CD4-positive, alpha-beta T cell (primary cell): Measurements from ENCODE around the gene SNX13. TPM values are rescaled to one million over a fixed set of nuclear protein-coding genes. Genes with fewer than 3 reads are reported as not detected.

ENCODE experiments used
- ATAC-seq: fragments of 200-7000 bp; cut with Tn5 transposase; one replicate; pipeline ENCODE4 v1.10.0; 2022; ENCODE audit warnings: mild to moderate bottlenecking; ENCODE audit not compliant: poor library complexity
- CTCF ChIA-PET: fragments of 350-600 bp; sonication (Branson Sonifier 250); formaldehyde crosslinking; loops from one replicate; lab custom pipeline; 2021; ENCODE audit warnings: antibody characterized with exemption, inconsistent platforms; lab: Charles Lee
- POLR2A ChIA-PET: fragments of 350-600 bp; sonication (Branson Sonifier 250); formaldehyde crosslinking; loops from one replicate; lab custom pipeline; 2021; ENCODE audit warnings: antibody characterized with exemption, inconsistent platforms; lab: Charles Lee
- DNase-seq, 14 experiments: peaks; one replicate each; pipeline ENCODE4 v3.0.0-alpha.2; 2013 to 2020; ENCODE audit warnings: mixed read lengths in 2 of 14
- H3K27ac ChIP-seq, 2 donors: one replicate each; pipeline versions ENCODE4 v1.5.1 to v1.7.0; 2013; ENCODE audit warnings: low read length in 2 of 2, low read depth in 1 of 2, mild to moderate bottlenecking in 1 of 2
- H3K27me3 ChIP-seq, 2 experiments: 1 replicate in 1 of 2; 2 replicates in 1 of 2; pipeline versions ENCODE4 v1.6.1 to v1.7.0; 2013; ENCODE audit warnings: low read length in 2 of 2, control low read depth in 1 of 2, mild to moderate bottlenecking in 1 of 2, moderate library complexity in 1 of 2; ENCODE audit not compliant: insufficient read depth in 2 of 2, control insufficient read depth in 1 of 2
- H3K36me3 ChIP-seq: one replicate; pipeline ENCODE4 v1.6.1; 2013; ENCODE audit warnings: low read length, control low read depth; ENCODE audit not compliant: insufficient read depth
- H3K4me1 ChIP-seq: one replicate; pipeline ENCODE4 v1.6.1; 2013; ENCODE audit warnings: low read length, control low read depth; ENCODE audit not compliant: insufficient read depth
- H3K4me3 ChIP-seq: one replicate; pipeline ENCODE4 v1.5.1; 2013; ENCODE audit warnings: mild to moderate bottlenecking, low read length, moderate library complexity
- H3K9me3 ChIP-seq, 2 experiments: 1 replicate in 1 of 2; 2 replicates in 1 of 2; pipeline versions ENCODE4 v1.6.1 to v1.7.0; 2013; ENCODE audit warnings: low read length in 2 of 2, mild to moderate bottlenecking in 2 of 2, control low read depth in 1 of 2, moderate library complexity in 1 of 2; ENCODE audit not compliant: control insufficient read depth in 1 of 2, insufficient read depth in 1 of 2
- H3K27ac Mint-ChIP-seq: one replicate; pipeline ENCODE4 v1.8.0; 2020; ENCODE audit warnings: mixed read lengths
- H3K27me3 Mint-ChIP-seq: one replicate; pipeline ENCODE4 v1.8.0; 2021; ENCODE audit warnings: mixed read lengths
- H3K36me3 Mint-ChIP-seq: one replicate; pipeline ENCODE4 v1.8.0; 2021; ENCODE audit warnings: low read depth, mixed read lengths
- H3K4me1 Mint-ChIP-seq: one replicate; pipeline ENCODE4 v1.8.0; 2021; ENCODE audit warnings: low read depth, mixed read lengths
- H3K4me3 Mint-ChIP-seq: one replicate; pipeline ENCODE4 v1.8.0; 2020; ENCODE audit warnings: mild to moderate bottlenecking, mixed read lengths
- H3K9me3 Mint-ChIP-seq: one replicate; pipeline ENCODE4 v1.8.0; 2020; ENCODE audit warnings: mixed read lengths
- CTCF ChIP-seq: fragments of 200-600 bp; IDR thresholded peaks from one replicate; pipeline ENCODE4 v1.8.0; 2022; ENCODE audit warnings: antibody characterized with exemption, mild to moderate bottlenecking
- intact Hi-C, 2 experiments: fragments of 100-400 bp; cut with DNase I in 1 of 2; cut with micrococcal nuclease in 1 of 2; formaldehyde crosslinking; loops; one replicate each; pipeline versions ENCODE4 v1.15.1 to v1.9.0; 2023 to 2025; cut with DNase I, micrococcal nuclease
- total RNA-seq, 174 experiments: library from RNA in 2 of 174; stranded (reverse) in 2 of 174; gene quantifications; one replicate each; pipeline ENCODE4 v1.2.3 and lab custom pipeline; 2021 to 2026

Gene SNX13
- total RNA-seq, 2 experiments from 2014 or later, result 24.0 to 25.8 TPM

GRCh38 chr7:17900464-17900863 is 39.8 kb downstream of the SNX13 start:
- POLR2A ChIA-PET, result no interaction called here

GRCh38 chr7:17898111-17898510 is 42.2 kb downstream of the SNX13 start:
- Mint-ChIP-seq H3K36me3 (peaks cover 19% of the 10 kb centered on the region), H3K27ac (no peak overlapping the region)

More at GRCh38 chr7:17900464-17900863, 39.8 kb downstream of the SNX13 start:
- ATAC-seq (no peak), DNase-seq (no peak)
- Mint-ChIP-seq H3K4me3 (no peak overlapping the region), H3K27ac (no peak overlapping the region), H3K4me1 (peaks cover 35% of the 10 kb centered on the region), H3K36me3 (peaks cover 15% of the 10 kb centered on the region), H3K27me3 (no peaks in the 10 kb centered on the region), H3K9me3 (no peaks in the 10 kb centered on the region)
- no peaks in the 10 kb centered on the region for H3K27me3 ChIP-seq
- CTCF ChIA-PET, result no interaction called here
- no peaks in the 10 kb centered on the region for H3K4me1 ChIP-seq
- H3K27ac ChIP-seq, result no peak overlapping the region
- no peaks in the 10 kb centered on the region for H3K9me3 ChIP-seq
- intact Hi-C loops, result no loop called here
- no peak for TF ChIP-seq CTCF
- H3K36me3 ChIP-seq, result no peaks in the 10 kb centered on the region
- H3K4me3 ChIP-seq, result no peak overlapping the region

GRCh38 chr7:17887286-17887685 is 53.0 kb downstream of the SNX13 start:
- no peak for TF ChIP-seq CTCF
- H3K4me1 ChIP-seq, result no peaks in the 10 kb centered on the region
- no peaks in the 10 kb centered on the region for H3K27me3 Mint-ChIP-seq
- ChIA-PET CTCF (no interaction called here), POLR2A (no interaction called here)
- ATAC-seq (no peak), DNase-seq (no peak)
- no peaks in the 10 kb centered on the region for H3K4me1 Mint-ChIP-seq
- no peak overlapping the region for H3K27ac ChIP-seq
- no peaks in the 10 kb centered on the region for H3K9me3 ChIP-seq
- H3K27ac Mint-ChIP-seq, result no peak overlapping the region
- peaks cover 46% of the 10 kb centered on the region for H3K36me3 ChIP-seq
- no peak overlapping the region for H3K4me3 Mint-ChIP-seq
- no peak overlapping the region for H3K4me3 ChIP-seq
- no peaks in the 10 kb centered on the region for H3K27me3 ChIP-seq
- intact Hi-C loops, result no loop called here
- peaks cover 84% of the 10 kb centered on the region for H3K36me3 Mint-ChIP-seq
- H3K9me3 Mint-ChIP-seq, result no peaks in the 10 kb centered on the region

More at GRCh38 chr7:17898111-17898510, 42.2 kb downstream of the SNX13 start:
- Histone ChIP-seq H3K9me3 (no peaks in the 10 kb centered on the region), H3K27ac (no peak overlapping the region), H3K27me3 (no peaks in the 10 kb centered on the region), H3K36me3 (peaks cover 1% of the 10 kb centered on the region), H3K4me3 (no peak overlapping the region), H3K4me1 (no peaks in the 10 kb centered on the region)
- intact Hi-C loops, result no loop called here
- DNase-seq (no peak), ATAC-seq (no peak)
- Mint-ChIP-seq H3K27me3 (no peaks in the 10 kb centered on the region), H3K4me1 (peaks cover 11% of the 10 kb centered on the region), H3K4me3 (no peak overlapping the region), H3K9me3 (no peaks in the 10 kb centered on the region)
- ChIA-PET CTCF (no interaction called here), POLR2A (no interaction called here)
- no peak for TF ChIP-seq CTCF
